HG03457 (cell line): Measurements from ENCODE around the gene TIA1.
"Not testable (repeated sequence)": the region's sequence is repeated elsewhere in the genome, so short reads cannot be mapped to it uniquely, and the experiment has no call there.

Source experiments
- ATAC-seq: cut with Tn5 transposase; IDR thresholded peaks from one replicate; pipeline ENCODE4 v1.9.1; 2021; ENCODE audit warnings: moderate number of reproducible peaks; ENCODE audit not compliant: unreplicated experiment

TIA1 gene

GRCh38 chr2:70248181-70248847, at the start of gene TIA1:
TIA1 (minus strand) TSS chr2:70248628; CDS start chr2:70248430, 198 bp downstream.
- ATAC-seq = peak; percentile 86

GRCh38 chr2:70297828-70298227, 49.4 kb upstream of the TIA1 start:
- not testable (repeated sequence) for ATAC-seq

GRCh38 chr2:70283500-70284191, 35.2 kb upstream of the TIA1 start:
- ATAC-seq = no peak

GRCh38 chr2:70282439-70282838, 34.0 kb upstream of the TIA1 start:
- ATAC-seq = no peak

DNA sequence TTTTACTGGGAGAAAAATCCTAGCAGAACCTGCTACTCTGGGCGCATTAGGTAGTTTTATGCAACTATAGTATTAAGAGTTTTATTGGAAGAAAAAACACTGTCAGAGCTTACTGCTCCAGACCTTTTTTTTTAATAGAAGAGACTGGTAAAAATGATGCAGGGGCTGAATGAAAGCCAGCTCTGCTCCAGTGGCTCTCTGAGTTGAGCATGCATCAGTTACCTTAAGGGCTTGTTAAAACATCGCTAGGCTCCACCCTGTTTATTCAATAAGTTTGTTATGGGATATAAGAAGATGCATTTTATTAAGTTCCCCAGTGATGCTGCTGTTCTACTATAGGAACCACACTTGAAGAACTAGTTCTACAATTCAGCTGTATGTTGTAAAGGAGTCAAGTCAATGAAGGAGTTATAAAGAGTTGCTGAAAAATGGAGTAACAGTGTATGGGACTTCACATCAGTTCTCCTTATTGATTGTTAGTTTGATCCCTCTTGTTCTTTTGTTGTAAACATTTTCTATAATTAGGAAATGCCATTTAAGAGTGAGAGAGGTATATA, 31.9 kb upstream of the TIA1 start:
- no peak for ATAC-seq

DNA sequence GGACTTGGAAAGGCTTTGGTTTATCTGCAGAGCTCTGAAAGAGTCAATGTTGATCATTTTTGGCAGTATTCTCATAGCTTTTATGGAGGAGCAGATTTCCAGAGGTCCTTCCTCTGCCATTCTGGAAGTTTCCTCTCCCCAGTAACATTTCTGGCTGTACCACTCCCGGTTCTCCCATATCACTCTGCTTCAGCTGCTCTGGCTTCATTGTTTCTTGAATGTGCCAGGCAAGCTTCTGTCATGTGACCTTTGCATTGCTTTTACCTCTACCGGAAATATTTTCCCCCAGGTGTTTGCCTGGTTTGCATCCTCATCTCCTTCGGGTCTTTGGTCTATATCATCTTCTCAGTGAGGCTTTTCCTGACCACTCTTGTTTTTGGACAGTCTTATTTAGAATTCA, 21.9 kb upstream of the TIA1 start:
- no peak for ATAC-seq

GRCh38 chr2:70269422-70270302, 21.2 kb upstream of the TIA1 start:
- not testable (repeated sequence) for ATAC-seq

DNA sequence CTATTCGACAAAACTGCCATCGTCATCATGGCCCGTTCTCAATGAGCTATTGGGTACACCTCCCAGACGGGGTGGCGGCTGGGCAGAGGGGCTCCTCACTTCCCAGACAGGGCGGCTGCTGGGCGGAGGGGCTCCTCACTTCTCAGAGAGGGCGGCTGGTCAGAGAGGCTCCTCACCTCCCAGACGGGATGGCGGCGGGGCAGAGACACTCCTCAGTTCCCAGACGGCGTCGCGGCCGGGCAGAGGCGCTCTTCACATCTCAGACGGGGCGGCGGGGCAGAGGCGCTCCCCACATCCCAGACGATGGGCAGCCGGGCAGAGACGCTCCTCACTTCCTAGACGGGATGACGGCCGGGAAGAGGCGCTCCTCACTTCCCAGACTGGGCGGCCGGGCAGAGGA, 18.5 kb upstream of the TIA1 start:
- not testable (repeated sequence) for ATAC-seq

- ATAC-seq = no peak
These were observed 13.1 kb upstream of the TIA1 start for GRCh38 chr2:70261501-70261900.

DNA sequence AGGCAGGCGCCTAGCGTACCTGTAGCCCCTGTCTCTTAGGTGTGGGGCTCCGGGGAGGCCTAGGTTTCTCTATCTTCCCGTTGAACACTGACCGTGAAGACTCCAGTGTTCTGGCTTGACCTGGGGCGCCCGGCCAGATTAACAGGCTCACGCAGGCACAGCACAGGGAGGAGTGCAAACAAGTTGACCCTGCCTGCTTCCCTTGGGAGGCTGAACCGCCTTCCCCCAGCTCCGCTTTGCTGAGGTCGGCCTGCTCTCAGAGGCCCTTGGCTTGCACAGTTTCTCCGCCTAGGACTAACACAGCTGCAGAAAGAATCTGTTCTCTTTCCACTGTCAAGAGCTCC, 10.1 kb upstream of the TIA1 start:
- ATAC-seq = no peak

GRCh38 chr2:70255637-70256314, 7.3 kb upstream of the TIA1 start:
- no peak for ATAC-seq

DNA sequence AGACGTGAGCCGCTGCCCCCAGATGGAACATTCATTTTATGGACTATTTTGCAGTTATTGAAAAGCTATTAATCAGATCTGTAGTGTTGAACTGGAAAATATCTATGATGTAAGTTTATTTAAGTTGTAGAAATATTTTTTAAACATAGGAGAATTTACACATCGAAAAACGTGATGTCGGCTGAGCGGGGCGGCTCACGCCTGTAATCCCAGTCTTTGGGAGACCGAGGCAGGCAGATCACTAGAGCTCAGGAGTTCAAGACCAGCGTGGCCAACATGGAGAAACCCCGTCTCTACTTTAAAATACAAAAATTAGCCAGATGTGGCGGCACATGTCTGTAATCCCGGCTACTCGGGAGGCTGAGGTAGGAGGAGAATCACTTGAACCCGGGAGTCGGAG, 2.0 kb upstream of the TIA1 start:
- ATAC-seq = no peak

DNA sequence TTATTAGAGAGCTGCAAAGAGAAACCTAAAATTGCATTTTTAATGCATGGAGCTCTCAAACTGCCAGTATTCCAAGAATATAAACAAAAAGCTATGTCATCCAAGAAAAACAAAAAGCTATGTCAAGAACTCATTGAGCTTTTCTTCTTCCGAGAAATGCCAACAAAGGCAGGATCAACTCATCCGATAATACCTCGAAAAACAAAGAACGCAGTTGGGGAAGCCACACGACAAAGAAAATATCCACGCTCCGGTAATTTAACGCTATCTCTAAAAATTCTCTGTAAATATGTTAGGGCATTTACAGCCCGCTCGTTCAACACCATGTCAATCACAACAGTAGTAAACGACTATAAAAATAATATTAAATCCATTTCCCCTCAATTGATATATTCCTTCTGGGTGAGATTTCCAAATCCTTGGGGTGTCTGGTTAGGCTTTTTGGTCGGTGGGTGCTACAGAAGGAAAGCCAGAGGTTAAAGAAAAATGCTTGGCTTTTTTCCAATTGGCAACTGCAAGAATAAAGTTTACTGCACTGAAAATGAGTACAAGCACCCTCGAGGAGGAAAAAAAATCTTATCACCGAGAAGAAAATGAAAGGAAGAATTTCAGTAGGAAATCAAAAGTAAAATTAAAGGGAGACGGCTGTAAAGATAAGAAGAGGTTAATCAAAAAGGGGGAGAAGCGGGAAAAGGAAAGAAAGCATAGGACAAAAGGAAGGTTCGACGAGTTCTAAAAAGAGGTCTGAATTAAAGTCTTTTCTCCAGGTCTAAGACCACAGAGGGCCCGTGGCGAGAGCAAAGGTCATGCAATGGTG, 856 bp downstream of the TIA1 start:
- ATAC-seq = no peak

GRCh38 chr2:70243806-70244584, 4.4 kb downstream of the TIA1 start:
- ATAC-seq = no peak

DNA sequence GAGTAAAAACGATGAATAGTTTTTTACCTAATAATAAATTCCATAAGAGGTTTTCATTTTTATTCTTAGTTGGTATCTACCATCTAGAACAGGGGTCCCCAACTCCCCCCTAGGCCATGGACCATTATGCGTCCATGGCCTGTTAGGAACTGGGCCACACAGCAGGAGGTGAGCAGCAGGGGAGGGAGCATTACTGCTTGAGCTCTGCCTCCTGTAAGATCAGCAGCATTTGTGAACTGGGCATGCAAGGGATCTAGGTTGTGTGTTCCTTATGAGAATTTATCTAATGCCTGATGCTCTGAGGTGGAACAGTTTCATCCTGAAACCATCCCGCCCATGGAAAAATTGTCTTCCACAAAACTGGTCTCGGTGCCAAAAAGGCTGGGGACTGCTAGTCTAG, 5.9 kb downstream of the TIA1 start:
- ATAC-seq = no peak

- no peak for ATAC-seq
These were observed 7.1 kb downstream of the TIA1 start for GRCh38 chr2:70241340-70241739.

DNA sequence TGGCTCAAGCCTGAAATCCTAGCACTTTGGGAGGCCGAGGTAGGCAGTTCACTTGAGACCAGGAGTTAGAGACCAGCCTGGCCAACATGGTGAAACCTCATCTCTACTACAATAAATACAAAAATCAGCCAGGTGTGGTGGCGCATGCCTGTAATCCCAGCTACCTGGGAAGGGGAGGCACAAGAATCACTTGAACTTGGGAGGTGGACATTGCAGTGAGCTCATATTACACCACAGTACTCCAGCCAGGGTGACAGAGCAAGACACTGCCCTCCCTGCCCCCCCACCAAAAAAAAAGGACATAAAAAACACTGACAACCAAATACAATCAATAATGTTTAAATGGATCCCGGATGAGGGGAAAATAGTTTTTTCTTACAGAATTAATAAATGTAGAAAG, 7.8 kb downstream of the TIA1 start:
- ATAC-seq = no peak

DNA sequence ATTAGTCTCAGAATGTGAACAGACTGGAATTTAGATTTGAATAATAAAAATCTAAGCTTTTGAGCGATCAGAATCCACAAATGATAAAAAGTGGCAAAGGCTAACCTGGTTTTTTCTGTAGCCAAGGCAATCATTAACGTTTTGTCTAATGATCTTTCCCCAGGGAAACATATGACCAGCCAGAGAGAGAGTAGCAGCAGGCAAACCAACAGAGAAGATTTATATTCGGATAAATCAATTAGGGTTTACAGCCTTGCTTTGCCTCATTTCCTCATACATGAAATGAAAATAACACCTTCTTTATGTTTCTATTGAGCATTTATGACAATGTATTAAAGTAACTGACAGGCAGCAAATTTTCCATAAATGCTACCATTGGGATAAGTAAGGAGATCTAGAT, 14.5 kb downstream of the TIA1 start:
- no peak for ATAC-seq

DNA sequence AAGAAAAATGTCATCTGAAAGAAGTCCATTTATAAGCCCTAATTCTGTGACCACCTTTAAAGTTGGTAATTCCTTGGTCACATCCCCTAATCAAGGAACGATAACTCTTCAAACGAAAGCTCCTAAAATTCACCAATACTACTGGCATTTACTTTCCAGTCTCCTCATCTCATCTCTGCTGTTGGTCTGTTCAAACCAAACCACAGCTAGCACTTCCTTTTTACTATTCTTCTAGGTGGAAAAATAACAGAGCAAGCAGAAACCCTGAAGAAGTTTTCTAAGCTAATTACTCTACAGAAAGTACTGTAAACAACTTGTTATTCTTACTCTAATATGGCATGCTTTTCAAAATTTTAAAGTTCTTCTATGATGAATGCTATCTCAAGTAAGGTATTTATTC, 21.6 kb downstream of the TIA1 start:
- ATAC-seq = no peak
